ENCODE data around the gene C1orf53. TPM values are rescaled to one million over a fixed set of nuclear protein-coding genes. Genes with fewer than 3 reads are reported as not detected.
"Not testable (repeated sequence)": the region's sequence is repeated elsewhere in the genome, so short reads cannot be mapped to it uniquely, and the experiment has no call there.

C1orf53 gene
- total RNA-seq, 4 donors from 2014 or later = 0.83 to 5.4 TPM; not detected in 2

- 52% methylated on average over 1 of the region's 1 CpG for WGBS
- Histone ChIP-seq H3K27ac (replicated peaks in 1 of 4) (no peak overlapping the region), H3K27me3 (peaks cover 0 to 52% (median 16%) of the 10 kb centered on the region in 4 donors), H3K9me3 (no peaks in the 10 kb centered on the region), H3K36me3 (no peaks in the 10 kb centered on the region), H3K4me1 (no peaks in the 10 kb centered on the region), H3K4me3 (no peak overlapping the region)
- no peak for DNase-seq (ENCODE audit: extremely low spot score)
- intact Hi-C loops (cut with DNase I) = no loop called here
- TF ChIP-seq CTCF (IDR thresholded peaks at IDR 0.05) (no peak), POLR2A (IDR thresholded peaks at IDR 0.05; ENCODE audit: low read depth) (no peak), EP300 (IDR thresholded peaks at IDR 0.05) (no peak), POLR2AphosphoS5 (IDR thresholded peaks at IDR 0.05) (no peak)
Observed at GRCh38 chr1:197933647-197934046, 31.2 kb downstream of the C1orf53 start.

- intact Hi-C loops (cut with DNase I) = no loop called here
- H3K27ac ChIP-seq (replicated peaks in 1 of 4) = no peak overlapping the region
- no peaks in the 10 kb centered on the region for H3K36me3 ChIP-seq
- no peak for DNase-seq (ENCODE audit: extremely low spot score)
- H3K9me3 ChIP-seq = no peaks in the 10 kb centered on the region
- peaks cover 0 to 19% (median 3%) of the 10 kb centered on the region in 4 donors for H3K27me3 ChIP-seq
- H3K4me1 ChIP-seq = no peaks in the 10 kb centered on the region
- no peak overlapping the region for H3K4me3 ChIP-seq
- WGBS = 96% methylated on average over 2 of the region's 2 CpGs
- TF ChIP-seq CTCF (IDR thresholded peaks at IDR 0.05) (no peak), POLR2AphosphoS5 (IDR thresholded peaks at IDR 0.05) (no peak), EP300 (IDR thresholded peaks at IDR 0.05) (no peak), POLR2A (IDR thresholded peaks at IDR 0.05; ENCODE audit: low read depth) (no peak)
Observed at GRCh38 chr1:197937381-197937780, 35.0 kb downstream of the C1orf53 start.

- no peak overlapping the region for H3K4me3 ChIP-seq
- H3K4me1 ChIP-seq = no peaks in the 10 kb centered on the region
- intact Hi-C loops (cut with DNase I) = no loop called here
- no peak for DNase-seq (ENCODE audit: extremely low spot score)
- peaks cover 0 to 14% (median 3%) of the 10 kb centered on the region in 4 donors for H3K27me3 ChIP-seq
- WGBS = 82% methylated on average over 6 of the region's 6 CpGs
- no peak overlapping the region for H3K27ac ChIP-seq (replicated peaks in 1 of 4)
- TF ChIP-seq POLR2A (IDR thresholded peaks at IDR 0.05; ENCODE audit: low read depth) = no peak
- TF ChIP-seq POLR2AphosphoS5 (IDR thresholded peaks at IDR 0.05) = no peak
- no peak for TF ChIP-seq EP300 (IDR thresholded peaks at IDR 0.05)
- TF ChIP-seq CTCF (IDR thresholded peaks at IDR 0.05) = no peak
- H3K9me3 ChIP-seq = no peaks in the 10 kb centered on the region
- H3K36me3 ChIP-seq = no peaks in the 10 kb centered on the region
Observed at GRCh38 chr1:197937892-197938291, 35.5 kb downstream of the C1orf53 start.

- H3K36me3 ChIP-seq; DNase-seq (ENCODE audit: extremely low spot score); H3K4me1 ChIP-seq; H3K9me3 ChIP-seq; H3K27ac ChIP-seq (replicated peaks in 1 of 4); H3K27me3 ChIP-seq; intact Hi-C loops (cut with DNase I); H3K4me3 ChIP-seq: not testable (repeated sequence)
- 80% methylated on average over 6 of the region's 6 CpGs for WGBS
Observed at GRCh38 chr1:197939159-197939980, 36.9 kb downstream of the C1orf53 start.

- WGBS = 95% methylated on average over 2 of the region's 2 CpGs
- no peaks in the 10 kb centered on the region for H3K9me3 ChIP-seq
- H3K27ac ChIP-seq (replicated peaks in 1 of 4) = no peak overlapping the region
- H3K4me1 ChIP-seq = no peaks in the 10 kb centered on the region
- DNase-seq (ENCODE audit: extremely low spot score) = no peak
- intact Hi-C loops (cut with DNase I) = no loop called here
- H3K36me3 ChIP-seq = no peaks in the 10 kb centered on the region
- H3K4me3 ChIP-seq = no peak overlapping the region
- TF ChIP-seq POLR2A (IDR thresholded peaks at IDR 0.05; ENCODE audit: low read depth) (no peak), POLR2AphosphoS5 (IDR thresholded peaks at IDR 0.05) (no peak), EP300 (IDR thresholded peaks at IDR 0.05) (no peak), CTCF (IDR thresholded peaks at IDR 0.05) (no peak)
- H3K27me3 ChIP-seq = peaks cover 0 to 6% (median 0%) of the 10 kb centered on the region in 4 donors
Observed at GRCh38 chr1:197942042-197942441, 39.6 kb downstream of the C1orf53 start.
